A673 (cell line): Measurements from ENCODE around the gene VPS35. TPM values are rescaled to one million over a fixed set of nuclear protein-coding genes. Genes with fewer than 3 reads are reported as not detected.
"Not testable (repeated sequence)": the region's sequence is repeated elsewhere in the genome, so short reads cannot be mapped to it uniquely, and the experiment has no call there.

Source experiments
- BruUV-seq: library from RNA; stranded (reverse); fragments of 400-500 nt; replicated peaks from 2 replicates; lab custom pipeline; 2021; lab: Mats Ljungman, UMichigan
- CTCF ChIA-PET: fragments of 300-600 bp; sonication (Branson Sonifier 250); formaldehyde crosslinking; loops from one replicate; lab custom pipeline; 2022; ENCODE audit warnings: antibody characterized with exemption; lab: Charles Lee
- POLR2A ChIA-PET: fragments of 300-600 bp; sonication (Branson Sonifier 250); formaldehyde crosslinking; loops from one replicate; lab custom pipeline; 2022; ENCODE audit warnings: antibody characterized with exemption; ENCODE audit not compliant: low non-redundant PET; lab: Charles Lee
- DNase-seq: peaks from one replicate; pipeline ENCODE4 v3.0.0-alpha.2; 2015; ENCODE audit warnings: low spot score
- H3K27ac ChIP-seq: fragments of 200-600 bp; sonication (generic); 2 replicates; pipeline ENCODE4 v1.5.1; 2016; ENCODE audit warnings: mixed run types, low read depth, mild to moderate bottlenecking, mixed read lengths, antibody characterized with exemption, low read length; ENCODE audit not compliant: poor library complexity, severe bottlenecking
- H3K27me3 ChIP-seq: fragments of 200-600 bp; sonication (generic); replicated peaks from 2 replicates; pipeline ENCODE4 v1.6.1; 2017; ENCODE audit warnings: mixed run types, low read depth, mild to moderate bottlenecking, mixed read lengths, antibody characterized with exemption, low read length; ENCODE audit not compliant: insufficient read depth, poor library complexity
- H3K36me3 ChIP-seq: fragments of 200-600 bp; sonication (generic); 2 replicates; pipeline ENCODE4 v1.6.1; 2016; ENCODE audit warnings: mixed run types, mild to moderate bottlenecking, mixed read lengths, antibody characterized with exemption, low read length; ENCODE audit not compliant: insufficient read depth, poor library complexity, severe bottlenecking
- H3K4me1 ChIP-seq: fragments of 200-600 bp; sonication (generic); 2 replicates; pipeline ENCODE4 v1.6.1; 2017; ENCODE audit warnings: mixed run types, mild to moderate bottlenecking, mixed read lengths, antibody characterized with exemption, low read length; ENCODE audit not compliant: insufficient read depth, poor library complexity, severe bottlenecking
- H3K4me3 ChIP-seq: fragments of 200-600 bp; sonication (generic); 2 replicates; pipeline ENCODE4 v1.5.1; 2016; ENCODE audit warnings: low read depth, mixed run types, mild to moderate bottlenecking, mixed read lengths, low read length; ENCODE audit not compliant: poor library complexity, severe bottlenecking
- H3K9me3 ChIP-seq: fragments of 200-600 bp; sonication (generic); 2 replicates; pipeline ENCODE4 v1.6.1; 2016; ENCODE audit warnings: mixed run types, low read depth, mild to moderate bottlenecking, mixed read lengths, antibody characterized with exemption, low read length; ENCODE audit not compliant: poor library complexity, severe bottlenecking
- EZH2 ChIP-seq: fragments of 200-600 bp; sonication (generic); IDR thresholded peaks from 2 replicates; pipeline ENCODE4 v1.6.1; 2017; ENCODE audit warnings: borderline replicate concordance, low read depth, mild to moderate bottlenecking, mixed read lengths, antibody characterized with exemption, low read length; ENCODE audit not compliant: poor library complexity, severe bottlenecking
- intact Hi-C: fragments of 100-400 bp; cut with micrococcal nuclease; formaldehyde crosslinking; loops from one replicate; pipeline ENCODE4 v1.10.0; 2022; ENCODE audit not compliant: unreplicated experiment
- total RNA-seq: library from RNA; stranded (reverse); gene quantifications from 2 replicates; pipeline ENCODE4 v1.2.3, GENCODE V29; 2021
- TF ChIP-seq, protein P1 (sequence below): fragments of 300-800, 200-600 bp; sonication (generic); conservative IDR thresholded peaks from 2 replicates; pipeline ENCODE4 v1.5.1; 2017; ENCODE audit warnings: low read depth, mild to moderate bottlenecking, antibody characterized with exemption, low read length, moderate library complexity, mixed read lengths

Gene VPS35
- total RNA-seq, 1 experiment from 2014 or later: 99.0 TPM

DNA sequence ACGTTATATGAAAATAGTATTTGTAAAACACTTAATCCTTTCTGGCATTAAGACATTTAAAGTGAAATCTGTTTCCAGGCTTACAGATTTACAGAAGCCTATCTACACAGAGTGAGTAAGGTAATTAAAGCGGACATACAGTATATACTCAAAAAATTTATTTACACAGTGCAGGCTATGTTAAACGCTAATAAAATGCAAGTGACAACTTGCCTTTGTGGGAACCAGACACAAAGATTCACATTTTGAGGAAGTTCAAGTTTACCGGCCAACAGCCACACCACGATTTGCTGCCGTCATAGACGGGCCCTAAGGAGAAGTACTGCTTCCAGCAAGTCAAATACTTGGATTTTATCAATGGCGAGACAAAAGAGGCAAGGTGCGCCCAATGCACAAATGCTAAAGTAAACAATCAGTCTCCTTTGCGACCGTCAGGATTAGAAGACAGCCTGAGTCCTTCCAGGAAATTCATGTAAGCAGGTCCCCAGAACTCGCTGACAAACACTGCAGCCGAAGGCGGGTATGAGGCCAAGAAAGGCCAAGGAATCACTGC lies 801 bp downstream of the VPS35 start:
- BruUV-seq: no TSS peak
- H3K4me1 ChIP-seq: peaks cover 16% of the 10 kb centered on the region
- intact Hi-C loops: loop anchor here (10.0 kb wide), 1 partner anchor 107 kb away; no protein-coding TSS in a partner anchor
- ChIA-PET CTCF (no interaction called here), POLR2A (no interaction called here)
- peak overlapping the region; percentile 84 for H3K4me3 ChIP-seq
- no peak for TF ChIP-seq EZH2
- TF ChIP-seq, protein P1, sequence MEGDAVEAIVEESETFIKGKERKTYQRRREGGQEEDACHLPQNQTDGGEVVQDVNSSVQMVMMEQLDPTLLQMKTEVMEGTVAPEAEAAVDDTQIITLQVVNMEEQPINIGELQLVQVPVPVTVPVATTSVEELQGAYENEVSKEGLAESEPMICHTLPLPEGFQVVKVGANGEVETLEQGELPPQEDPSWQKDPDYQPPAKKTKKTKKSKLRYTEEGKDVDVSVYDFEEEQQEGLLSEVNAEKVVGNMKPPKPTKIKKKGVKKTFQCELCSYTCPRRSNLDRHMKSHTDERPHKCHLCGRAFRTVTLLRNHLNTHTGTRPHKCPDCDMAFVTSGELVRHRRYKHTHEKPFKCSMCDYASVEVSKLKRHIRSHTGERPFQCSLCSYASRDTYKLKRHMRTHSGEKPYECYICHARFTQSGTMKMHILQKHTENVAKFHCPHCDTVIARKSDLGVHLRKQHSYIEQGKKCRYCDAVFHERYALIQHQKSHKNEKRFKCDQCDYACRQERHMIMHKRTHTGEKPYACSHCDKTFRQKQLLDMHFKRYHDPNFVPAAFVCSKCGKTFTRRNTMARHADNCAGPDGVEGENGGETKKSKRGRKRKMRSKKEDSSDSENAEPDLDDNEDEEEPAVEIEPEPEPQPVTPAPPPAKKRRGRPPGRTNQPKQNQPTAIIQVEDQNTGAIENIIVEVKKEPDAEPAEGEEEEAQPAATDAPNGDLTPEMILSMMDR: peak; percentile 24; the same call in 1 of the 2 replicates
- no peaks in the 10 kb centered on the region for H3K27me3 ChIP-seq
- no peaks in the 10 kb centered on the region for H3K9me3 ChIP-seq
- DNase-seq: no peak
- peaks cover 21% of the 10 kb centered on the region for H3K36me3 ChIP-seq
- peak overlapping the region; percentile 94 for H3K27ac ChIP-seq

DNA sequence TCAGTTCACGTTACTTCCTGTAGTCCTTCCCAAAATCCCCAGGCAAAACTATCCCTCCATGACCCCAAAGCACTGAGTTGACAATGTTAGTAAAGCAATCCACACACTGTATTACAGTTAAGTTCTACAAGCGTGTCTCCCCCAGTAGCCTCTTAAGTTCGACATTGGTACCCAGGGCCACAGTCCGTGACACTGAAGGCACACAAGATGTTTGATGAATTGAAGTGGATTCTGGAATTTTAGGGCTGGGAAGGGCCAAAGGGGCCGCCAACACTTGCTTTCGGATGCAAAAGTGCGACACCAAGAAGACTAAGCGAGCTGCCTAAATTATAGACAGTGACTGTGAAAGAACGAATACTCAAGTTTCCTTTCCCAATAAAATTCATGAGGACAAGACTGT lies 1.5 kb downstream of the VPS35 start:
- Histone ChIP-seq H3K9me3 (no peaks in the 10 kb centered on the region), H3K27me3 (no peaks in the 10 kb centered on the region), H3K4me1 (peaks cover 16% of the 10 kb centered on the region), H3K4me3 (peak overlapping the region; percentile 84), H3K36me3 (peaks cover 17% of the 10 kb centered on the region), H3K27ac (no peak overlapping the region)
- DNase-seq: no peak
- intact Hi-C loops: loop anchor here (10.0 kb wide), 1 partner anchor 107 kb away; no protein-coding TSS in a partner anchor
- TF ChIP-seq, protein P1: no peak
- no peak for TF ChIP-seq EZH2
- CTCF ChIA-PET: no interaction called here
- TSS peak; percentile 50 for BruUV-seq
- POLR2A ChIA-PET: no interaction called here

DNA sequence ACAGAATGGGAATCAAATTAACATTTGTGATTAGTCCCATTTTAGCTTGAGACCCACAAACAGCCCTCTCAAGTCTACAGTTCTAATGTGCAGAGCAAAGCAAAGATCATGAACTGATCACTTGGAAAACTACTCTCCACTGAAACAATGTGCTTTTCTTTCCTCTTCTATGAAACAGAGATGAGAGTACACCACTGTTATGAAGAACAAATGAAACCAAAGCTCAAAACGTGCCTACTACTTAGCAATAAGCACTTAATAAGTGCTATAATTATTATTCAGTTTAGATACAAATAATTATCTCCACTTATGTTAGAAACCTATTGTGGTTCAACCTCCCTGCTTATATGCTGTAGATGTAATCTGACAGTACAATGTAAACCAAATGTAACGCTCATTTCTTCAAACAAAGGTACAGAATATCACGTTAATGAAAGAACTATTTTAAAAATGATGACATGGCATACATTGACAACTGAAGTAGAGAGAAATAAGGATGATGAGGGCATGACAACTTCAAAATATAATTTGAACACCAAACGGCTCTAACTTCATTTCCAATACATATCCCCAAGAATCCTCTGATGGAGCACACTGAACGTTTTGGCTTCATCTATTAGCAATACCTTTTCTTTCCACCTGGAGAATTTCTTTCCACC lies 2.0 kb downstream of the VPS35 start:
- BruUV-seq: no TSS peak
- H3K36me3 ChIP-seq: peaks cover 12% of the 10 kb centered on the region
- intact Hi-C loops: loop anchor here (10.0 kb wide), 1 partner anchor 108 kb away; no protein-coding TSS in a partner anchor

DNA sequence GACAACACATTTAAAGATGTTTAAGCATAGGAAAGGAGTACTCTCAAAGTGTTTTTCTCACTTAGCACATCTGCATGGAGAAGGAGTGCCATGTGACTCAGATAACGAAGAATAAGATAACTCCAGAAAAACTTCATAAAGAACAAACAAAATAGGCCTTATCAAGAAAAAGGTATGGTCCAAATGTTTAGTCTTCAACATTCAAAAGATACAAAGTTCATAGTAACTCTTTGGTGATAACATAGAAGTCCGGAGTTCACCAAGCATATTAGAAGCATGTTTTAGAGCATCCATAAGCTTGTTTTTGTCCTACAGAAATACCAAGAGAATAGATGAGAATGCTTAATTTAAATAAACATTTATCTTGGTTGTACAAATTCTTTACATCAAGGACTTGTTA lies 7.1 kb downstream of the VPS35 start:
- intact Hi-C loops: loop anchor here (10.0 kb wide), 1 partner anchor 113 kb away; no protein-coding TSS in a partner anchor
- BruUV-seq, H3K4me3 ChIP-seq, H3K27ac ChIP-seq, H3K4me1 ChIP-seq, CTCF ChIA-PET, H3K27me3 ChIP-seq, POLR2A ChIA-PET, H3K9me3 ChIP-seq, DNase-seq: not testable (repeated sequence)
- peaks cover 35% of the 10 kb centered on the region for H3K36me3 ChIP-seq

More for the DNA sequence above, 2.0 kb downstream of the VPS35 start:
- H3K27me3 ChIP-seq: no peaks in the 10 kb centered on the region
- TF ChIP-seq, protein P1: no peak
- TF ChIP-seq EZH2: no peak
- no peaks in the 10 kb centered on the region for H3K9me3 ChIP-seq
- peaks cover 16% of the 10 kb centered on the region for H3K4me1 ChIP-seq
- ChIA-PET POLR2A (no interaction called here), CTCF (no interaction called here)
- H3K27ac ChIP-seq: no peak overlapping the region
- no peak for DNase-seq
- H3K4me3 ChIP-seq: peak overlapping the region; percentile 84

DNA sequence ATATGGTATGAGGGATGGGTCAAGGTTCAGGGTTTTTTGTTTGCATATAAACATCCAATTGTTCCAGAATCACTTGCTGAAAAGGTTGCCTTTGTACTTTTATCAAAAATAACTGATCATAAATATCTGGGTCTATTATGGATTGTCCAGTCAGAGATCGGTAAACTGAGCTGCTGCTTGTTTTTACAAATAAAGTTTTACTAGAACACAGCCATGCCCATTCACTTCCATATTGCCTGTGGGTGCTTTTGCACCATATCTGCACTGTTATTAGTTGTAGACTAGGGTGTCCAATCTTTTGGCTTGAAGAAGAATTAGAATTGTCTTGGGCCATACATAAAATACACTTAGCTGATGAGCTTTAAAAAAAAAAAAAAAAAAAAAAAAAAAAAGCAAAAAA lies 11.0 kb downstream of the VPS35 start:
- H3K9me3 ChIP-seq, intact Hi-C loops, H3K27ac ChIP-seq, H3K4me1 ChIP-seq, H3K4me3 ChIP-seq, H3K27me3 ChIP-seq, BruUV-seq, DNase-seq: not testable (repeated sequence)
- CTCF ChIA-PET: interaction anchor here (0.6 kb wide), 2 partner anchors 12 to 123 kb away, joined by 4 read pairs; partner anchors contain the start of gene ORC6
- peaks cover 59% of the 10 kb centered on the region for H3K36me3 ChIP-seq
- POLR2A ChIA-PET: interaction anchor here (0.6 kb wide), 1 partner anchor 16 kb away, joined by 8 read pairs; no protein-coding TSS in a partner anchor
